Aorta (tissue), 5 donors: Measurements from ENCODE around the gene NUP133. TPM values are rescaled to one million over a fixed set of nuclear protein-coding genes. Genes with fewer than 3 reads are reported as not detected.

Source experiments
- ATAC-seq: fragments of 200-7000 bp; cut with Tn5 transposase; one replicate; pipeline ENCODE4 v1.9.1; 2022; ENCODE audit warnings: moderate library complexity; ENCODE audit not compliant: low FRiP score
- DNase-seq, 2 donors: peaks; one replicate each; pipeline ENCODE4 v3.0.0-alpha.2; 2020
- H3K27ac ChIP-seq, 2 donors: one replicate each; pipeline ENCODE4 v1.5.1; 2013; ENCODE audit warnings: low read length in 2 of 2, mild to moderate bottlenecking in 2 of 2, moderate library complexity in 2 of 2, control low read depth in 1 of 2, inconsistent platforms in 1 of 2, low read depth in 1 of 2
- H3K27me3 ChIP-seq, 2 donors: one replicate each; pipeline ENCODE4 v1.6.1; 2013; ENCODE audit warnings: control low read depth in 1 of 2, low read length in 1 of 2, mild to moderate bottlenecking in 1 of 2, moderate library complexity in 1 of 2; ENCODE audit not compliant: insufficient read depth in 2 of 2, control insufficient read depth in 1 of 2
- H3K36me3 ChIP-seq, 2 donors: one replicate each; pipeline ENCODE4 v1.6.1; 2013; ENCODE audit warnings: control low read depth in 1 of 2, low read length in 1 of 2, mild to moderate bottlenecking in 1 of 2; ENCODE audit not compliant: insufficient read depth in 2 of 2, control insufficient read depth in 1 of 2
- H3K4me1 ChIP-seq, 2 donors: one replicate each; pipeline ENCODE4 v1.6.1; 2013; ENCODE audit warnings: low read length in 2 of 2, control low read depth in 1 of 2, mild to moderate bottlenecking in 1 of 2, moderate library complexity in 1 of 2; ENCODE audit not compliant: insufficient read depth in 2 of 2, control insufficient read depth in 1 of 2
- H3K4me3 ChIP-seq, 2 donors: one replicate each; pipeline ENCODE4 v1.5.1; 2013; ENCODE audit warnings: low read length in 2 of 2, control low read depth in 1 of 2, mild to moderate bottlenecking in 1 of 2
- H3K9me3 ChIP-seq: one replicate; pipeline ENCODE4 v1.6.1; 2013; ENCODE audit warnings: mild to moderate bottlenecking, low read length; ENCODE audit not compliant: control insufficient read depth
- WGBS, 2 donors: extraction: QIAGEN DNeasy Blood & Tissue Kit; methylation state at CpG; one replicate each; pipeline ENCODE4 v1.1.7; 2013; 5-methylcytosine and 5-hydroxymethylcytosine counted together
- intact Hi-C, 2 donors: fragments of 100-400 bp; cut with DNase I; formaldehyde crosslinking; loops; one replicate each; pipeline versions ENCODE4 v1.14.2 to v1.15.0; 2022
- polyA plus RNA-seq, 2 donors: library from polyadenylated mRNA; stranded (reverse); fragments of 200-250 nt; gene quantifications; one replicate each; pipeline ENCODE4 v1.2.3, GENCODE V29; 2013
- total RNA-seq, 2 donors: library from RNA; stranded (reverse); fragmentation: NEBNext Ultra II Directional; extraction: Animal tissue kit (Norgen Biotek cat#: 25700); gene quantifications; one replicate each; pipeline ENCODE4 v1.2.1, GENCODE V29; 2021
- donor health status: healthy with polysubstance abuse.
- donor health status: Bipolar disorder and iron deficiency.
- donor health status: DM: no; HTN: no; CAD: no.
- donor health status: DM: no; HTN: no; CAD: no.
- donor health status: DM: yes; HTN: yes; CAD: no.

NUP133 gene
- total and polyA plus RNA-seq, 4 donors, result 5.1 to 37.3 (median 24.0) TPM

DNA sequence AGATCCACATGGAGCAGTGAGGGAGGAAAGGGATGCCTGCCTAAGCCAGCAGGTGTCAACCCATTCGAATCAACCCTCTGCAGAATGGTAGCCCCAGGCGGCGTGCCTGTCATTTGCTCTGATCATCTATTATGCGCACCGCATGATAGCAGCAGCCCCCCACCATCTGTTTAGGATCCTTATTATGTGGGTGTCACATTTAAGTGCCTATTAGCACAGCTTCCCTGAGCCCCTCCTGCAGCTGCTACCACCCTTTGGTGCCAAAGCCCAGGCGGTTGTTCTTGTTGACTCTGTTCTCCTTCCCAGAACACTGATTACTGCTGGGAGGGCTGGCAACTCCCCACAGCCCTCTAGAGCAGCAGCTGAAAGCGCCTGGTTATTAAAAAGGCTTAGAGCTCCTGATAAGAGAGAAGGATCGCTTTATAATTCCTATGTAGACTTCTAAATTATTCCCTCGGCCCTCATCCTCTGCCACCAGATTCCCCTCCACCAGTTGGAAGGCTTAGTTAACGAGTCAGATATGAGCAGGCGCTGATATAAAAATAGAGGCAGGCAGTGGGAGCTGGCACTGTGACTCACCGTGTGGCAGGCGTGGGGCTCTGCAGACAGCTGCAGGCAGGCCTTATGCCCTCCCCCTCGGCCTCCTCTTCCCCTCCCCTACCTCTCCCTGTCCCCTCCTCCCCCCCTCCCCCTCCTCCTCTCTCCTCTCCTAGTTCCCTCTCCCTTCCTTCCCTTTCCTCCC is 97.3 kb downstream of the NUP133 start:
- peak; percentile 90 to 91 for DNase-seq
- Histone ChIP-seq H3K9me3 (no peaks in the 10 kb centered on the region), H3K4me1 (no peaks in the 10 kb centered on the region), H3K27ac (peak overlapping the region; percentile 16 to 29), H3K36me3 (no peaks in the 10 kb centered on the region), H3K27me3 (no peaks in the 10 kb centered on the region), H3K4me3 (no peak overlapping the region)
- intact Hi-C loops, result no loop called here
- WGBS, 2 donors, result 7 to 12% methylated on average over 14 of the region's 14 CpGs
- peak; percentile 86 for ATAC-seq

DNA sequence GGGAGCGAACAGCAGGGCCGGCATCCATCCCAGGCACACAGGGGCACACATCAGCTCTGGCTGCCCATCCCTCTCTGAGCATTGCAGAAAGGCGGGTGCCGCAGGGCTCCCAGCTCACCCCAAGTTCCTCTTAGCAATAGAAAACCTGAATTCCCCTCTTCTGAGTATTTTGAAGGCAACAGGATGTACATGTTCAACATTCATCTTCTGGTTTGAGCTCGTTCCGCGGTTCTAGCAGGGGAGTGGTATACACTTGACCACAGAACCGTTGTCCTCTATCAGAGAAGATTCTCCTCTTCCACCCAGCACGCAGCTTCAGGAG is 97.8 kb downstream of the NUP133 start:
- Histone ChIP-seq H3K27me3 (no peaks in the 10 kb centered on the region), H3K36me3 (no peaks in the 10 kb centered on the region), H3K27ac (peak overlapping the region; percentile 12 to 29), H3K4me1 (no peaks in the 10 kb centered on the region), H3K9me3 (no peaks in the 10 kb centered on the region), H3K4me3 (no peak overlapping the region)
- 31 to 49% methylated on average over 9 of the region's 9 CpGs for WGBS, 2 donors
- ATAC-seq (no peak), DNase-seq (no peak)
- intact Hi-C loops, result no loop called here

- intact Hi-C loops, result no loop called here
- 24 to 33% methylated on average over 18 of the region's 18 CpGs for WGBS, 2 donors
- ATAC-seq (peak; percentile 12), DNase-seq (no peak)
- Histone ChIP-seq H3K9me3 (no peaks in the 10 kb centered on the region), H3K27ac (no peak overlapping the region), H3K36me3 (no peaks in the 10 kb centered on the region), H3K27me3 (no peaks in the 10 kb centered on the region), H3K4me3 (no peak overlapping the region), H3K4me1 (no peaks in the 10 kb centered on the region)
These were observed 98.3 kb downstream of the NUP133 start for GRCh38 chr1:229409616-229410369.

DNA sequence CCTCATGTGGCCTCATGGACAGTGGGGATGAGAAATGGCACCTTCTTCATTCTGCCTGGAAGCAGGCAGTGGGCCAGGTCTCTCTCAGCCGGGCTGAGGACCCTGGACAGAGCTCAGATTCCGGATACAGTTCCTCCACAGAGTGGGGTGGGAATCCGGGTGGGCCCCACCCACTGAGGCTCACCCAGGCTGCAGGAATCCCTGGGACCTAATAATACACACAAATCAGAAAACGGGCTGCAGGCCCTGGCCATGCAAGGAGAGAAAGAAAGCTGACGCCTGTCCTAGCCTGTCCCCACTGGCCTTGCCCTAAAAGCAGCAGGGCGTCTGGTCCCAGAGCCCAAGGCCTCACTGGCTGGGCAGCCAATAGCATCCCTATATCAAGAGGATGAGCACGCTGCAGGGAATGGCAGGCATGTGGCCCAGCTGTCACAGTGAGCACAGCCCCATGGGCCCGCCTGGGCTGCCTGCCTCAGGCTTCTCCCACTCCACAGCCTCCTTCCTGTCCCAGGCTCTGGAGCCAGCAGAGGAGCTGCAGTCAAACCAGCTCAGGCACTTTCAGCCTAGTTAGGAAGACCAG is 99.6 kb downstream of the NUP133 start:
- DNase-seq, result no peak
- intact Hi-C loops, result no loop called here
- no peaks in the 10 kb centered on the region for H3K4me1 ChIP-seq
- no peak overlapping the region for H3K27ac ChIP-seq
- H3K27me3 ChIP-seq, result no peaks in the 10 kb centered on the region
- no peak overlapping the region for H3K4me3 ChIP-seq
- no peaks in the 10 kb centered on the region for H3K9me3 ChIP-seq
- H3K36me3 ChIP-seq, result no peaks in the 10 kb centered on the region
- WGBS, 2 donors, result 48 to 49% methylated on average over 8 of the region's 8 CpGs
- ATAC-seq, result peak; percentile 34

- intact Hi-C loops, result no loop called here
- 4 to 6% methylated on average over 65 to 68 of the region's 68 CpGs for WGBS, 2 donors
- no peak for DNase-seq
These were observed 100.7 kb downstream of the NUP133 start for GRCh38 chr1:229407206-229408026.

GRCh38 chr1:229406798-229407197 is 101.3 kb downstream of the NUP133 start:
- intact Hi-C loops, result no loop called here
- ATAC-seq, result no peak
- no peaks in the 10 kb centered on the region for H3K27me3 ChIP-seq

More at GRCh38 chr1:229407206-229408026, 100.7 kb downstream of the NUP133 start:
- Histone ChIP-seq H3K27me3 (no peaks in the 10 kb centered on the region), H3K4me3 (peak overlapping the region in 1 of 2 donors; percentile 14), H3K36me3 (no peaks in the 10 kb centered on the region), H3K27ac (no peak overlapping the region), H3K9me3 (no peaks in the 10 kb centered on the region), H3K4me1 (no peaks in the 10 kb centered on the region)
- ATAC-seq, result no peak

DNA sequence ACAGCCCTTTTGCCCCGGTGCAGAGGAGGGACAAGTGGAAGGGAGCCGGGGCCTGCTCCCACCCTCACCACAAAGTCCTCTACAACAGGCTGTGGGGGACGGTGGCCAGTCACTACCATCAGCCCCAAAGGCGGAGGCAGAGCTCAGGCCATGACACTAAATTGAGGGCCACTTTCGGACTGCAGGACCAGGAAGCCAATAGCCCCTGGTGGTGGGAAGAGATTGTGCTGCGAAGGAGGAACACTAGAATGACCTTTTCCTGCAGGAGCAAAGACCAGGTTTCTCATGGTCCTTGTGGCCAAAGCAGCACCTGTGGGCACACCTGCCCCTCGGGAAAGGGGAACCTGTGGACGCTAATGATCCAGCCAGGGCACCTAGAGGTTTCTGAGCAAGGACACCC is 104.6 kb downstream of the NUP133 start:
- Histone ChIP-seq H3K36me3 (no peaks in the 10 kb centered on the region), H3K27me3 (no peaks in the 10 kb centered on the region), H3K27ac (no peak overlapping the region), H3K4me3 (no peak overlapping the region), H3K4me1 (no peaks in the 10 kb centered on the region), H3K9me3 (no peaks in the 10 kb centered on the region)
- WGBS, 2 donors, result 82 to 84% methylated on average over 8 of the region's 8 CpGs
- intact Hi-C loops, result no loop called here
- no peak for ATAC-seq
- DNase-seq, result no peak

More at GRCh38 chr1:229406798-229407197, 101.3 kb downstream of the NUP133 start:
- Histone ChIP-seq H3K4me1 (no peaks in the 10 kb centered on the region), H3K36me3 (no peaks in the 10 kb centered on the region), H3K9me3 (no peaks in the 10 kb centered on the region), H3K4me3 (peak overlapping the region in 1 of 2 donors; percentile 14), H3K27ac (no peak overlapping the region)
- DNase-seq, result no peak
- 10 to 24% methylated on average over 10 of the region's 10 CpGs for WGBS, 2 donors

DNA sequence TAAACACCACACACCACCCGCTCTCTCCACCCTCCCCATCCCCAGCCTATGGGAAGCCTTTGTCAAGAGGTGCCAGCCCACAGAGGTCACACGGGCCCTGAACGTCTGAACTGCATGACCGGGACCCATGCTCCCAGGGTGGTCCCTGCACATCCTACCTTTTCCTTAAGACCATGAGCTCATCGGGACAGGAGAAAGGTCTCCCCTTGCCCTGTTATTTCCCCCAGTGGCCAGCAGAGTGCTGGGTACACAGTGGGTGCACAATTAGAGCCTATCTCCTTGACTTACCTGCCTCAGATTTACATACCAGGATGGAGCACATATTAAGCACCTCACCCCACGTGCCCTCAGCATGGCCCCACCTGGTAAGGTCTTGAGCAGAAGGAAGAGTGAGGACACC is 105.1 kb downstream of the NUP133 start:
- H3K27ac ChIP-seq, result no peak overlapping the region
- H3K4me1 ChIP-seq, result no peaks in the 10 kb centered on the region
- H3K36me3 ChIP-seq, result no peaks in the 10 kb centered on the region
- H3K27me3 ChIP-seq, result no peaks in the 10 kb centered on the region
- H3K9me3 ChIP-seq, result no peaks in the 10 kb centered on the region
- intact Hi-C loops, result no loop called here
- ATAC-seq, result no peak
- WGBS, 2 donors, result 65 to 73% methylated on average over 6 of the region's 6 CpGs
- H3K4me3 ChIP-seq, result no peak overlapping the region
- no peak for DNase-seq
